ENCODE measurements around the gene PITPNM1.
A peak's percentile ranks its signal among the peaks of the same experiment; 100 is the strongest.
"Not testable (repeated sequence)": the region's sequence is repeated elsewhere in the genome, so short reads cannot be mapped to it uniquely, and the experiment has no call there.

The PITPNM1 gene

DNA sequence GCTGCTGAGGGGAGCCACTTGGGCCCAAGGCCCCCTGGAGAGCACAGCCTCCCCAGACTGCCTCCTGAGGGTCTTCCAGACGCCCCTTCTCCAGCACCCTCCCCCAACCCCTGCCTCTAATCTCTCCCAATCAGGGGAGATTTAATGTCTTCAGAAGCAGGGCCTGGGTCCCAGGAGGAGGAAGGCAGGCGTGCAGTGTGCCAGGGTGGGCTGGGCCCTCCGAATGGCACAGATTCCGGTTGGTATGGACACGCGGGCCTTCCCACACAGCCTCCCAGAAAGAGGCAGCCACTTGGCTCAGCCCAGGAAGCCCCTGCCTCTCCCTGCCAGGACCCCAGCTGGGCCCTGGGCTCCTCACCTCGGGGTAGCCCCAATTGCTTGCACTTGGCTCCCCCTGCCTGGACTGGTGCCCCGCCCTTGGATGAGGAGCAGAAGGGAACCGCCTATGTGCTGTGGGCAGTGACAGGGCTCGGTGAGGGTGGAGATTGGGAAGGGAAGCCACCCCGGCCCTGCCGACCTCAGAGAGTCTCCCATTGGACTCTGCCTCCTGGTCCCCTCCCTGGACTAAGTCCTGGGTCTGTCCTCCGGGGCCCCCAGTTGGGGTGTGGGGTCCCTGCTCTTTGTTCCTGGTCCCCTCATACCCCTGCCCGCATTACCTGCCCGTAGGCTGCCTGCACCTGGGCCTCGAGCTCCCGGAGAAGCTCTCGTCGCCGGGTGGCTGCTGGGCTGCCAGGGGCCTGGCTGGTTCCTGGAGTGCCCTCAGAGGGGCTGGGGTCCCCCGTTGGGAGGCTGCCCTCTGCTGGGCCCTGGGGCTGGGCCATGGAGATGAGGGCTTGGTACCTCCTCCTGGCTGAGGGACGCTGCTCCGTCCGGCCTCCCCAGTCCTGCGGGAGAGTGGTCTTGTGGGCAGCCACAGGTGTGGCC lies 18.7 kb upstream of the PITPNM1 start:
- no peak for DNase-seq (ENCODE audit: low spot score)

DNA sequence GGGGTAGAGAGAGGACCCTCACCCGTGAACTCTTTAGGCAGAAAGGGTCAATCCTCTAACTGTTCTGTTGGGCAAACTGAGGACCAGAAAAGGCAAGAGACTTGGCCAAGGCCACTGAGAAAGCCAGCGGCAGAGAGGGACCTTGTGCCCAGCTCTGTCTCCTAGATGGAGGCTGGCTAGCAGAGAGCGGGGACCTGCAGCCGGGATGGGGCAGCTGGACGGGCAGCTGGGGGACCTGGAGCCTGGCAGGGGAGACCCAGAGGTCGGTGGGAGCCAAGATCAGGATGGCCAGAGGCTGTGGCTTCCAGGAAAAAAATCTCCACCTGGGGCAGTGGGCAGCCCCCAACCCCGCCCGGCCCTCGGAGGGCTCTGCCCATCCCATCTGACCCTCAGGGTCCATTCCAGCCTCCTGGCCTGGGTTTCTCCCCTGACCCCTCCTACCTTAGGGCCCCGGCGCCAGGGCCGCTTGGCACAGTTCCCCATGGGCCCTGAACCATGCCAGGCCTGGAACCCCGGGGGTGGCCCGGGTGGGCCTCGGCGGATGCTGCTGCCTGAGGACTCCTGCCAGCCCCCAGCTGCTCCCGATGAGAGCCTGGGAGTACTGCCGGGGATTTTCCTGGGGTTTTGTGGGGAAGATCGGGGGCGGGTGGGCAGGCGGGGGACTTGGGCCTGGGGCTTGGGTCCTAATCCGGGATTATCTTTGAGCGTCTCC lies 17.8 kb upstream of the PITPNM1 start, which contains the start of gene CABP2:
Gene CABP2 (minus strand): TSS at position 603 of the 712 bp plus-strand sequence. CDS start 120 bp downstream, at position 483.
- DNase-seq (ENCODE audit: low spot score), result no peak

DNA sequence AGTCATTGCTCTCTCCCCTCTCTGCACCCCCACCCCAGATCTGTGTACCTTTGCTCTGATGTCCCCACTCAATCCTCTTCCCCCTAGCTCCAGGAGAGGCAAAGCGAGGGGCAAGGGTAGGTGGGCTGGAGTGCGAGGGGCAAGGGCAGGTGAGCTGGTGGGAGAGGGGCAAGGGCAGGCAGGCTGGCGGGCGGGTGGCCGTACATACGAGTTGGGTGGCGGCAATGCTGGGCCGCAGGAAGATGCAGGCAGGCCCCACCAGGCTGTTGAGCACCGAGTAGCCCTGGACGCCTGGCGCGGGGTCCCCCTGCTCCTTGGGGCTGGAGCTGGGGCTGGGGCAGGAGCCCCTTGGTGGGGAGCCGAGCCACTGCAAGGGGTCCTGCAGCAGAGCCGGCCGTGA lies 17.2 kb upstream of the PITPNM1 start:
- DNase-seq (ENCODE audit: low spot score), result no peak

DNA sequence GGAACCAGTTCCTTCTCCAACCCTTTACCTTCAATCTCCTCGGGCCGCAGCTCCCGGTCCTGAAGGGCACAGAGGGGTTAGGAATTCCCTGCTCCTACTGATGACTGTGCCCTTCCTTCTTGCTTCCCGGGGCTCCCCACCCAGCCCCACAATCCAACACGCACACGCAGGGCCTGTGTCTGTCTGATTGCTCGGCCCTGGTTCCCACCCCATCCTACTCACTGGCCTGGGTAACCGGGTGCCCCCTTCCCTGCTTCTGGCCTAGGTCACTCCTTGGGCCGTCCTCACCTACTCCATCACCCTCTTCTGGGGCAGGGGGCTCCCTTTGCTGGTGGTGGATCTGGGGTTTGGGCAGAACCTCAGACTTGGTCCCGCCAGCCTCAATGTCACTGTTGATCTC lies 16.8 kb upstream of the PITPNM1 start:
- no peak for DNase-seq (ENCODE audit: low spot score)

DNA sequence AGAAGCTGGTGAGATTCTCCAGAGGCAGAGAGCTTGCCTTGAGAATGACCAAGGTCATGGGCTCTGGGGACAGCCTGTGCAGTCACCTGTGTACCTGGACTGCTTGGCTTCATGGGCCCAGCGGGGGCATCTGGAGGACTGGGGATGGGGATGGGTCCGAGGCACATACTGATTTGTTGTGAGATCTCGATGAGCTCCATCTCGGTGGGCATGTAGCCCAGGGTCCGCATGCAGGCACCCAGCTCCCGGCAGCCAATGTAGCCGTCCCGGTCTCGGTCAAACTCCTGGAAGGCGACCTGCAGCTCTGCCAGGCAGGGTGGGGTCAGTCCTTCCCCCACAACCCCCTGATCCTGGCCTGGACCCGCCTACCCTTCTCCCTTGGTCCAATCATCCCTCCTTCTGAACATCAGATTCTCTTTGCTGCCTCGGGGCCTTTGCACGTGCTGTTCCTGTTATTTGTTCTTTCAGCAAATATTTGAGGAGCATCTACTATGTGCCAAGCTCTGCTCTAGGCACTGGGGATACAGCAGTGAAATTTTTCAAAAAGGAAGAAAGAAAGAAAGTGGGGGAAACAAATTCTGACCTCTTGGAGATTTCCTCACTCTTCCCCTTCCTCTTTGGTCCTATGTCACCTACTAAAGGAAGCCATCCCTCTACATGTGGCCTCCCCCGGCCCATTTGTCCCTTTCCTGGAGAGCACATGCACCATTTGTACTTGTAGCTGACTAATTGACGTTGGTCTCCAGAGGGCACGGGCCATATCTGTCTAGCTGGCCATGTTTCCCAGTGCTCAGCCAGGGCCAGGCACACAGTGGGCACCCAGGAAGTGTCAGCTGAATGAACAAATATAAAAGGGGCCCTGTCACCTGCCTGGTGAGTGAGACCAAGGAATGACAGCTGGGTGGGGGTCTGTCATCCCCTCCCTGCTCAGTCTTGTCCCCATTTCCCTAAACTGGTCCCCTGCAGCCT lies 16.0 kb upstream of the PITPNM1 start:
- DNase-seq (ENCODE audit: low spot score), result no peak

DNA sequence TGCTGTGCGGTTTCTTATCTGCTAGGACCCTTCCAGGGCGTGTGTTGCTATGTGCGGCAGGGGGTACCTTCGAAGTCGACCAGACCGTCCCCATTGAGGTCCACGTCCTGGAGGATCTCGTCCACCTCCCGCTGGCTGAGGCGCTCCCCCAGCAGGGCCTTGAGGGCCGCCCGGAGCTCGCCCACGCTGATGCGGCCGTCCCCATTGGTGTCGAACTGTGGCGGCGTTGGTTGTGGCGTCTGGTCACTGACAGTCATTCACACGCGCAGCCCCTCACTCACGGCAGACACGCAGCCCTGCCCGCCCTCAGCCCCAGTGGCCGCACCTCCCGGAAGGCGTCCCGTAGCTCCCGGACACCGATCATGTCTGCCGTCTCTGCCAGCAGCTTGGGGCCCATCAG lies 14.6 kb upstream of the PITPNM1 start:
- no peak for DNase-seq (ENCODE audit: low spot score)

DNA sequence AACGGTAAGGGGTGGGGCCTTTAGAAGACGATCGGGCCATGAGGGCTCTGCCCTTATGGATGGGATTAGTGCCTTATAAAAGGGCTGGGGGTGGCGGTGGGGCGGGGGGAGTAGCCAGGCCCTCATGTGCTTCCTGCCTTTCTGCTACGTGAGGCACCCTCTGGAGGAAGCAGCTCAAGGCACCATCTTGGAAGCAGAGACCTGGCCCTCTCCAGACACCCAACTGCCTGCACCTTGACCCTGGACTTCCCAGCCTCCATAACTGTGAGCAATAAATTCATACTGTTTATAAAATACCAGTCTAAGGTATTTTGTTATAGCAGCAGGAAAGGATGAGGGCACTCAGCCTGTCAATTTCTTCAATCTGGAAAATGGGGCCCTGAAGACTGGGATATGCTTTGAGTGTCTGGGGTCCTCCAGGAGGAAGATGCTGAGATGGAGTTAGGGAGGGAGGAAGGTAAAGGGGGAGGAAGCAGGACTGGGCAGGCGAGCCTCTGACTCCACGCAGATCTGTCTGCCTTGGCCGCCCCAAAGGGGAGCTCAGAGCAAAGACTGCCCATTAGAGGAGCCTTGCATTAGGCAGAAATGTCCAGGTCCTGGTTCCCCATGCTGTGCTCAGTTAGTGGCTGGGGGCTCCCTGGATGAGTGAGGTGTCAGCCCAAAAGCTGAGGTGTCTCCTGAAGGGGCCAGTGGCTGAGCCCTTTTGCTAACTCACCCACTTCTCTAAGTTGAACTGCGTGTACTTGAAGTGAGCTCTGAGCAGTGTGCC lies 12.8 kb upstream of the PITPNM1 start:
- DNase-seq (ENCODE audit: low spot score), result no peak

DNA sequence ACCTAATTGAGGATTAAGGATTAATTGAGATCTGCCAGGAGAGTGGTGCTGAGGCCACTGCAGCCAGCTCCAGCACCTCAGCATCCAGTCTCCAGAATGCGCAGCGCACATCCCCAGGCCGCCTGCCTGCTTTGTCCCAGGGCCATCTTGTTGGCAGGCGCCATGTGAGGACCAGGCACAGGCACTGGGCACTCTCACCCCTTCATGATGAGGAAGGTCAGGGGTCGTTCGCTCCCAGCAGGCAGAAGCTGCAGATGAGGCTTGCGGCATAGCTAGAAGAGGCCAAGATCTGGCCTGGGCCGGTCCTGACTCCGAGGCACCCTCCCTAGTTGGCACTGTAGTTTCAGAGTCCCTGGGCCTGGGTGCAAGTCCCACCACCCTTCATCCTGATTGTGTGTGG lies 11.6 kb upstream of the PITPNM1 start:
- no peak for DNase-seq (ENCODE audit: low spot score)

DNA sequence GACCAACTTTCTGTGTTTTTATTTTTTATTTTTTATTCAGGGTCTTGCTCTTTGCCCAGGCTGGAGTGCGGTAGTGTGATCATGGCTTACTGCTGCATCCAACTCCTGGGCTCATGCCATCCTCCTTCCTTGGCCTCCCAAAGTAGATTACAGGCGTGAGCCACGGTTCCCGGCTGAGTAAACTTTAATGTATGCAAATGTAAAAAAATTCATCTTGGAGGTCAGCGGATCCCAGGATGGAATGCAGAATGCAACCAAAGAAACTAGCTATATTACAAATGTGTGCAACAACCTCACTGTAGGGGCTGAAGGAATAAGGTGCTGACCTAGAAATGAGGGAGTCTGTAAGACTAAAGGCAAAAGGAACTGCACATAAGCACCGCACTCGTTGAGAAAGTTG lies 9.0 kb upstream of the PITPNM1 start:
- no peak for DNase-seq (ENCODE audit: low spot score)

DNA sequence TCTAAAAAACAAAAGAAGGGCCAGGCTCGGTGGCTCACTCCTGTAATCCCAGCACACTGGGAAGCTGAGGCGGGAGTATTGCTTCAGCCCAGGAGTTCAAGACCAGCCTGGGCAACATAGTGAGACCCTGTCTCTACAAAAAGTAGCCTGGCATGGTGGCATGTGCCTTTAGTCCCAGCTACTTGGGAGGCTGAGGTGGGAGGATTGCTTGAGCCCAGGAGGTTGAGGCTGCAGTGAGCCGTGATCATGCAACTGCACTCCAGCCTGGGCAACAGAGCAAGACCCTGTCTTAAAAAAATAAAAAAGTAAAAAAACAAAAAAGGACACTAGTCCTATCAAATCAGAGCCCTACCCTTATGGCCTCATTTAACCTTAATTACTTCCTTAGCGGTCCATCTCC lies 6.4 kb upstream of the PITPNM1 start:
- DNase-seq (ENCODE audit: low spot score), result not testable (repeated sequence)

DNA sequence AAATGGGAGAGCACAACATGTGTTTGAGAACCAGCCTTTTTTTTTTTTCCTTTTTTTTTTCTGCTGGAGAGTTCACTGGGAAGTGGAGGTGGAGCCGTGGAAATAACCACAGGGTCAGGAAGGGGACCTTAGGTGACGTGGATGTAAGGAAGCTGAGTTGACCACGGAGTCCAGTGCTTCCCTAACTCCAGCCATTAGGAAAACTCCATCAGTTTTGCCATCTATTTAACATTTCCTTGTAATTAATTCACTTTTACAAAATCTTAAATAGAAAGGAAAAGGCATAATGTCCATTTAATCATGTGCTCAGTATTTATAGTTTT lies 4.8 kb upstream of the PITPNM1 start:
- DNase-seq (ENCODE audit: low spot score), result no peak

DNA sequence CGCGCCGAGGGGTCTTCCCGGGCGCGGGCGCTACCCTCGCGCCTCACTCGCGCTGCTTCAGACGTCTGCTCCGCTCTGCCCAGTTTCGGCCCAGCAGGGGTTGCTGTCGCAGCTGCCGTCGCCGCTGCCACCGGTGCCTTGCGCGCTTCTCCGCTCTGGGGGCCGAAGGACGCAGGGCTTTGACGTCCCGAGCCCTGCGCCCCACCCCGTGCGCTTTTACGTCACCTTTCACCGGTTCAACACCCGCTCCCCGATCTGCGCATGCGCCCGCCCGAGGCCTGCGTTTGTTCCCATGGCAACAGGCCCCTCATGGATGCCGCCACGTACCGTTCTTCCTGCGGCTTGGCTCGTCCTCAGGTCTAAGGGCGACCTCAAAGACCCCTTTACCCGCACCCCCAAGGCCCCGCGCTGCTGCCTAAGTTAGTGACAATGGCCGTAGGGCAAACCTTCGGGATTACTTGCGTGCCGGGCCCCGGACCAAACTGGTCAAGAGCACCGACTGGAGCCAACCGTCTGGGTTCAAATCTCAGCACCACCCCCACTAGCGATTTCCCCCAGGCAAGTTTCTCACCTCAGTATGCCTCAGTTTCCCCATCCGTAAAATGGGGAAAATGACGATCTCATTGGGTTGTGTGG lies 3.4 kb upstream of the PITPNM1 start:
- peak; percentile 96 for DNase-seq (ENCODE audit: low spot score)

DNA sequence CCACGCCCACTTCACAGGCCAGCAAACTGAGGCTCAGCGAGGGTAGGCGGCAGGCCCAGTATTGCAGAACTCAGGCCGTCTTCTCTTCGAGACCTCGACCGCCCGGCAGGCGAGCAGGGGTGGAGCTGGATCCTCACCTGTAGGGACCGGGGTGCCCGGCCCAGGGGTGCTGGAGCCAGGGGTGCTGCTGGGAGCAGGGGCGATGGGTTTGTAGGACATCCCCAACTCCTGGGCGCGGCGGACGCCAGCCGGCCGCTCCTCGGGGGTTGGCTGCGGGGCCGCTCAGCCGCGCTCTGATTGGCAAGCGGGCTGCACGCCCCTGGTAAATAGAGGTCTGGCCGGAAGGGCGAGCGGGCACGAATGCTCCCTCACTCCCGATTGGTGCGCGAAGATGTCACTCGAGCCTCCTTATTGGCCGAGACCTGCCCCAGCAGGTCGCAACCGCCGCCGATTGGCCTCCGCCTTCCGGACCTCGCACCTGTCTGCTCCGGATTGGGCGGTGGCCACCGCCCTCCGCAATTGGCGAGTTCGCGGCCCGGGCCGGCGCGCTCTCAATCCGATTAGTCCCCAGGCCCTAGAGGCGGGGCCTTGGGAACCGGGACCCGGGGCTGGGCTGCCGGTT lies 2.8 kb upstream of the PITPNM1 start, which contains the start of gene CDK2AP2:
Gene CDK2AP2 (minus strand): TSS at position 299 of the 622 bp plus-strand sequence. CDS start 80 bp downstream, at position 219.
- peak; percentile 98 for DNase-seq (ENCODE audit: low spot score)

DNA sequence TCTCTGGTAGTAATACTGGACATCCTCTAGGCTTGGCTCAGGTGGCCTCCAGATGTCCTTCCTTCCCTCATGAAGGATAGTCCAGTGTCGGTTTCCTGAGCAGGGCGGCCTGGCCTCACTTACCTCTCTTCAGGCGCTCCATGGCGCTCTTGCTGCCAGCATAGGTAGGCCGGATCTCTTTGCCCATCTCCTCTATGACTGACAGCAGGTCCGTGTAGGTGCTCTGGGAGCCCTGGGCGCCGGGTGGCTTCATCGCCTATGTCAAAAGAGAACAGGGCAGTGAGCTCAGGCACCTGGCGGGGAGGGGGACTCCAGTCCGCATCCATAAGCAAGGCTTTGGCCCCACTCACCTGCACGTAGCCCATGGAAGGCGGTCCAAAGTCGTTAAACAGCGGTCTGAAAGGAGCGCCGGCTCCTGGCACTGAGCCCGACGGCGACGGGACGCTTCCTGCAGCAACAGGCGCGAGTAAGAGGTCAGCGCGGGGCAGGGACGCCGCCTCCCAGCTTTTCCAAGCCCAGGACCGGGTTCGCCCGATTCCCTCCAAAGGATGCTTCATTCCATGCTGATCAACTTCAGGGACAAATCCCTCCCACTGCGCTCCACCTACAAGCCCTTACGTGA lies 2.2 kb upstream of the PITPNM1 start:
- no peak for DNase-seq (ENCODE audit: low spot score)

DNA sequence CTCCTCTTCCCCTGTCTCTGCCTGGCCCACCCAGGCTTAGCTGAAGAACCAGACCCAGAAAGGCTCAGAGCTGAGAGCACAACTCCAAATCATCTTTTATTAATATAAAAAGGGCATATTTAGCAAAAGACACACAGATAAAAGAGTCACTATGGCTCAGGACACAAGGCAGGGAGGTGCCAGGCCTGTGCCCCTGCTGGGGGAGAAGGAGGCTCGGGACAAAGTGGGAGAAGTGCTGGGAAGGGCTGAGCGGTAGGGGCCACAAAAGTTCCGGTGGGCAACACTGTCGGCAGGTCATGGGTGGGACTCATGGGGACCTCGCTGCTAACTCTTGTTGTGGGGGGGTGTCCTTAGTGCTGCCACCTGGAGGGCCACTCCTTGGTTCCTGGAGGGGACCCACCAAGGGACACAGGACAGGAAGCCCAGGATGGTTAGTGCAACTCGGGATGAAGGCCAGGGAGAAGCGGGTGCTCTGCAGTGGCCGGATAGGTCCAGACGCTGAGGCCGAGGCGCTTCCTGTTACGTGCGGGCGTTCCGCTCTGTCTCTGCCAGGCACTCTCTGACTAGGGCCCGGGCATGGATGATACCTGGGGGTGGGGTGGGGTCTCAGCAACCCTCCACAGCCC lies 1.4 kb upstream of the PITPNM1 start:
- no peak for DNase-seq (ENCODE audit: low spot score)

DNA sequence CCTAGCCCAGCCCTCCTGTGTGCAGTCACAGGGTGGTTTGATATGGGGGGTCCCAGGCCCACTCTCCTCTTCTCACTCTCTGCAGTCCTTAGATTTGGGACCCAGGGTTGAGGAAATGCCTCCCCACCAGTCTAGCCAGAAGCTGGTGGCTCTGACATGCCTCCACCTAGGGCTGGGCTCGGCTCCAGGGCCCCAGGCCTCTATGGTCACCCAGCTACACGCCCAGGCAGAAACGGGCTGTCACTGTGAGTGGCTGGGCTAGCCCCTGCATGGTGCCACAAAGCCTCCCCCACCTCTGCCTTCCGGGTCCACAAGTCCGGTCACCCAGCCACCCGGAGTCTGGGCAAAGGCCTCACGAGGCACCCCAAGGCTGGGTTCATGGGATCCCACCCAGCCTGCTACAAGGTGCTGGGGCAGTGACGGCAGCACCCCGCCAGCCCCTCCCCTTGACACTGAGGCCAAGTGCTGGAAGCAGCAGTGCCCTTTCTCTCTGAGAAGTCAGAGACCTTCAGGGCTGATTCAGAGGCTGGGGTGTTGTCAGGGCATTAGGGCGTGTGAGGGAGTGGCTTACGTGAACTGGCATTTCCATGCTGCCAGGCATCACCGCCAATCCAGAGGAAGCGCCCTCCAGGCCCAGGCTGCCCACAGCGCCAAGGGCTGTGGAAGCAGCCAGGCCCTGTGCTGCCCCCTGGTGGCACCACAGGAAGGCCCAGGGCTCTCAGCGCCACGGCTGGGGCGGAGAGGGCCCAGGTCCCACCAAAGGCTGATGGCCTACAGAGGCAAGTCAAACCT lies 638 bp upstream of the PITPNM1 start:
- peak; percentile 82 for DNase-seq (ENCODE audit: low spot score)

DNA sequence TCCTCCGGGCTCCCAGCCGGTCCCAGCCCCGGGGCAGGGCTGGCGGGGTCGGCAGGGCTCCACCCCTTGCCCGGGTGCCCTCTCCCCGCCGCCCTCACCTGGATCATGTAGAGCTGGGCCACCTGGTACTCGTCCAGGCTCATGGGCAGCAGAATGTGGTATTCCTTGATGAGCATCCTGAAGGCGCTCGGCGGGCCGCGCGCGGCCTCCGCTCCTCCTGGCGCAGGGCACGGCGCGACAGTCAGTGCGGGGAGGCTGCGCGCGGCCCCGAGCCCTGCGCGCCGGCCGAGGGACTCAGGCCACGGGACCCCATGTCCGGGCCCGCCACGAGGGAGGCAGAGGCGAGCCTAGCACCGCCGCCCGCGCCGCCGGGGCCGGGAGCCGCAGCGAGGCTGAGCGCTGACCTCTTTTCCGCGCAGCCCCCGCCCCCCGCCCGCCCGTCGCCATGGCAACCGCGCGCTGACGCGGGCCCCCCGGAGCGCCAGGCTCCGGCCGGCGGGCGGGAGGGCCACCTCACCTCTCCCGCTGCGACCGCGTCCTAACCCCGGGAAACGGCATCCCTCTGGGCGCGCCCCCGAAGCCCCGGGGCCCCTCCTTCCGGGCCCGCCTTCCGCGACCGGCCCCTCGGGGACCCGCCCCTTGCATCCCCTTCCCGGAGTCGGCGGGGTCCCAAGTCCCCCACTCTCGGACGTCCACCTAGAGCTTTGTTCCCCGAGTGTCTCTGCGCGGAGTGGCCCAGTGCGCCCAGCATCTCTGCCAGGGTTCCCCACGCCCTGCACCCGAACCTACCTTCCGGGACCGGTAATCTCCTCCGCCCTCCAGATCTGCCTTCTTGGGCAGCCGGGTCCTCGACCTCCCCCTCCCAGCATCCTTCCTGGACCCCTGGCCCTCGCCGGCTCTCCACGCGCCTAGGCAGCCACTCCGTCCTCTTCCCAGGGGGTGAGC lies 886 bp downstream of the PITPNM1 start:
- no peak for DNase-seq (ENCODE audit: low spot score)

Data from putamen (tissue), 1 donor.